GM13977 (cell line): ENCODE results near the gene TMEM178B.

ENCODE experiments used
- DNase-seq: peaks from one replicate; pipeline ENCODE4 v3.0.0; 2012; ENCODE audit warnings: low spot score
- in situ Hi-C: fragments of 300-500 bp; cut with MboI; formaldehyde crosslinking; loops from one replicate; pipeline ENCODE4 v1.12.0; 2022; ENCODE audit warnings: low sequenced_read_pairs, low pct_unique_long_range_greater_than_20kb, mixed read lengths, inconsistent platforms; ENCODE audit not compliant: unreplicated experiment
- TF ChIP-seq, protein P1 (sequence below): IDR thresholded peaks from 2 replicates; pipeline ENCODE4 v1.5.1; 2012; ENCODE audit warnings: mild to moderate bottlenecking, control low read depth; ENCODE audit not compliant: insufficient read depth; ENCODE audit errors: extremely low read depth, missing control alignments

TMEM178B gene

DNA sequence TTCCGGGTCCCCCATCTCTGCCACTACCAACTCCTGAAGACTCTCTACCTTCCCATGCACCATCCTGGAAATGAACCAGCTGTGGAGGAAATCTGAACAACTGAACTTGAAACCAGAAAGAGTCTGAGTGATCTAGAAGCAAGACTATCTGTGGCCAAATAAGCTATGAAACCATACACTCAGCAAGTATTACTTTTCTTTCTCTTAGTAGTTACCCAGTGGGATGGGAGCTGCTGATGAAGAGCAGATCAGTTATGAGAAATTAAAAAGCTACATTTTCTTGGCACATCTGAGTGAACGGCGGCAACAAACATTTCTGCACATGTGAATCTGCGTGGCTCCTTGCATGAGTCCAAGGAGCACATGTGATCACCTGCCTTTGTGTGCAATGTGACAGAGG, 445.8 kb downstream of the TMEM178B start:
- DNase-seq, result no peak
- TF ChIP-seq, protein P1, sequence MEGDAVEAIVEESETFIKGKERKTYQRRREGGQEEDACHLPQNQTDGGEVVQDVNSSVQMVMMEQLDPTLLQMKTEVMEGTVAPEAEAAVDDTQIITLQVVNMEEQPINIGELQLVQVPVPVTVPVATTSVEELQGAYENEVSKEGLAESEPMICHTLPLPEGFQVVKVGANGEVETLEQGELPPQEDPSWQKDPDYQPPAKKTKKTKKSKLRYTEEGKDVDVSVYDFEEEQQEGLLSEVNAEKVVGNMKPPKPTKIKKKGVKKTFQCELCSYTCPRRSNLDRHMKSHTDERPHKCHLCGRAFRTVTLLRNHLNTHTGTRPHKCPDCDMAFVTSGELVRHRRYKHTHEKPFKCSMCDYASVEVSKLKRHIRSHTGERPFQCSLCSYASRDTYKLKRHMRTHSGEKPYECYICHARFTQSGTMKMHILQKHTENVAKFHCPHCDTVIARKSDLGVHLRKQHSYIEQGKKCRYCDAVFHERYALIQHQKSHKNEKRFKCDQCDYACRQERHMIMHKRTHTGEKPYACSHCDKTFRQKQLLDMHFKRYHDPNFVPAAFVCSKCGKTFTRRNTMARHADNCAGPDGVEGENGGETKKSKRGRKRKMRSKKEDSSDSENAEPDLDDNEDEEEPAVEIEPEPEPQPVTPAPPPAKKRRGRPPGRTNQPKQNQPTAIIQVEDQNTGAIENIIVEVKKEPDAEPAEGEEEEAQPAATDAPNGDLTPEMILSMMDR, result no peak
- in situ Hi-C loops, result no loop called here

DNA sequence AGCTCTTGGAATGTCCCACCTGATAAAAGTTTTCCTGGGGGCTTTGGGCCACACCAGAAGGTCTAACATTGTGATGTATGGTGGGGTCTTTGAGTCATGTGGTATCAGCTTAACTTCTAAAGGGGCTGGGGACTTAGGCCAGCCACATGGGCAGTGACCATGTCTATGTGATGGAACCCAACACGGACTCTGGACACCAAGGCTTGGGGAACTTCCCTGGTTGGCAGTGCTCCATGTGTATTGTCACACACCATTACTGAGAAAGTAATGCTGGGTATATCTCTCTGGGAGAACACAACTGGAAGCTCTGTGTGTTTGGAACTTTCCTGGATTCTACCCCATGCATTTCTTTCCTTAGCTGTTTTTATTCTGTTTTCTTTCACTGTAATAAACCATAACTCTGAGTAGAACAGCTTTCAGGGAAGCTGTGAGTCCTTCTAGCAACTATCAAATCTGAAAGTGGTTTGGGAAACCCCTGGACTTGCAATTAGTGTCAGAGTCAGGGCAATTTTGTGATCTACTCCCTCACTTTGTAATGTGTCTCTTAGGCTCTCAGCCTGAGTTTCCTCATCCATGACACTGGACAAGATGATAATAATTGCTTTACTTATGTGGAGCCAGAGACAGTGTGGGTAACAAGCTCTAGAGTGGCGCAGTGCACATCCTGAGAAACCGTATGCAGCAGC, 448.9 kb downstream of the TMEM178B start:
- TF ChIP-seq, protein P1, result no peak
- in situ Hi-C loops, result no loop called here
- no peak for DNase-seq

DNA sequence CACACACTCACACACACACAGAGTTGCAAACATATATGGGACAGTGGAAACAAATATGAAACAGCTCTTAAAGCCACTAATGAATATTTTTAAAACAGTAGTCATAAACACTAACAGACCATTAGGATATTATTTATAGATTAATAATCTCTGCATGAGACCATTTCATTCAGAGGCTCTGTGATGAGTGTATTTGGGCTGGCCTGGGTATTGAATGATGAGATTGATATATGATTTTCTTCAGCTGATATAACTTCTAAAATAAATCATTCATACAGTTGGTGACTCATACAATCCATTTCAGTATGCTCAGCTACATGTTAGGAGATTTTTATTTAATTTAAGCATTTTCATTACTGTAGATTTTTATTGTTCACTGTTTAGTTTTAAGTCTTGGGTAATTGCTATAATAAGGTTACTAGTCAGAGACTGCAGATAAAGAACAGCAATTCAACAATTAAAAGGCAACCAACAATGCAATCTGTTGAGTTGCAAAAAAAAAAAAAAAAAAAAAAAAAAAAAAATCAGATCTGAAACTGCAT, 452.2 kb downstream of the TMEM178B start:
- TF ChIP-seq, protein P1, result no peak
- in situ Hi-C loops, result no loop called here
- no peak for DNase-seq

DNA sequence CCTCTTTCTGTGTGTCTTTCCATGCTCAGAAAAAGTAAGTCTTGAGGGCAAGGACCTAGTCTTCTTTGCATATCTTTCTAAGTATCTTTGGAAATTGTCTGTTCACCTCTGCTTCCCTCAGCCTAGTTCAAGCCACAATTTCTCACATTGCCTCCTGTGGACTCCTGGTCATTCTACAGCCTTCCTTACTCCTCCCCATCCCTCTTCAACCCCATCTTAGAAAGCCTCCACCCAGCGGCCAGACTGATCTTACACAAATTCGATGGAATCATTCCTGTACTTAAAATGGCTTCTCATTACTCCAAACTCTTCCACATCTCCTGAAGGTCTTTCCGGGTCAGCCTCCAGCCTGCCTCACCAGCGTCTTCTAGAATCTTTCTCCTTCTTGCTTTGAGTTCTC, 453.2 kb downstream of the TMEM178B start:
- DNase-seq, result no peak
- TF ChIP-seq, protein P1, result no peak
- in situ Hi-C loops, result no loop called here

DNA sequence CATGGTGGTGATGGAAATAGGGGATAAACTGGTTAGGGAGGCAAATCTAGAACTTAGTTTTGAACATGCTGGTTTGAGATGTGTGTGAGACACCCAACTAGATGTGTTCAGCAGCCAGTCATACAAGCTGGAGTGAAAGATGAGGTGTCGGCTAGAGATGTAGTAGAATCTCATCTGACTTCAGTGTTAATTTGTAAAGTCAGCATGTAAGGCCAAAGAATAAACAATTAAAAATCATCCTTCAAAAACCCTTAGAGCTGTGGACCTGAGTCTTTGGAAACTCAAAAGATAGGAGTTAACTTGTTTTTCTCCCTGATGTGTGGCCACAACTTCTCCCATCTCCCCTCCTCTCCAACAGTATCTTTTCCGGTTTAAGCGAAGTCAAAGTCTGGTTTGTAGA, 454.5 kb downstream of the TMEM178B start:
- no peak for DNase-seq
- TF ChIP-seq, protein P1, result no peak
- in situ Hi-C loops, result no loop called here
